ENCODE results near the gene PPAT. TPM values are rescaled to one million over a fixed set of nuclear protein-coding genes. Genes with fewer than 3 reads are reported as not detected.
"Not testable (repeated sequence)": the region's sequence is repeated elsewhere in the genome, so short reads cannot be mapped to it uniquely, and the experiment has no call there.

The PPAT gene
- total RNA-seq, 2 experiments from 2014 or later = 64.7 to 69.3 TPM

DNA sequence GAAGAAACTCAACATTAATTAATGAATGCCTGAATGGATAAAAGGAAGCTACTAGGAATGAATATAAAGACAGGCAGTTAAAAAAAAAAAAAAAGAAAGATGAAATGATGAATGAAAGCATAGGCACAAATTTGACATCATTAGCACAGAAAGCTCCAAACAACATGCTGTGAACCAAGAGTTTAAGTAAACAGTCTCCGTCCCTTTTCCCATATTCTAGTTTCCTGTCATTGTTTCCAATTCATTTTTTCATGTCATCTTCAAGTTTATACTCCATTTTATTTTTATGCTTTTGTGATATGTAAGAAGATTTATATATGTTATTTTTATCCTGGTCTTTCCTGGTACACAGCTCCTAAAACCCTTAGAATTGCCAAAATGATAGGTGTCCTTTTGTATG lies 30.4 kb downstream of the PPAT start:
- ChIA-PET POLR2A (no interaction called here), CTCF (no interaction called here)

DNA sequence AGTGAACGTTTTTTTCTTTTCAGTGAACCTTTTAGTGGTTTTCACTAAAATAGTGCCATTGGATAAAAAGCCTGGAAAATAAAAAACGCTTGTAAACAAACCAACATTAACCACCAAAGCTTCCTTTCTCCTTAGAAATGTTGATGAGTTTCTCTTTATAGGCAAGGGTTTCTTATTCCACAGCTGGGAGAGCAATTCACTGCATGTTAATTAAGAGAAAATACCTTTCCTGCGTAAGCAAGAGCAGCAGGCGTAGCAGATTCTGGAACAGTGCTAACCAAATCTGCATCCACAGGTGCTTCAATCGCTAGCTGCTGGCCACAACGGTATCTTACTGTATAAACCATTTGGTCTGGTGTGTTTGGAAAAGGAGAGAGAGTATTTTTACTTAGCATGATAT lies 34.9 kb downstream of the PPAT start:
- CTCF ChIA-PET = no interaction called here
- POLR2A ChIA-PET = no interaction called here

DNA sequence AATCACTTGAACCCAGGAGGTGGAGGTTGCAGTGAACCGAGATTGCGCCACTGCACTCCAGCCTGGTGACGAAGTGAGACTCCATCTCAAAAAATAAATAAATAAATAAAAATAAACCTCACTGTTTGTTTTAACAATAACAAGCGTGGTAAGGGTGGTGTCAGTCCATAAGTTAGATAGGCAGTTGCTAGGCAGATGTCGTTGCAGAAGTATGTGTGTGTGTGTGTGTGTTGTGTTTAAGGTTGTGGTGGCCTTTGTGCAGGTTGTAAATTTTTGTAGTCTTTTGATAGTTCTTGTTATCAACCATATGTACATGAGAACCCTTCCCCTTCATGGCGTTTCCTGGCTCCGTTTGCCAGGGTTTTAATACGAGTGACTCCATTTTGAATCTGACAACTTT lies 44.1 kb downstream of the PPAT start:
- CTCF ChIA-PET = no interaction called here
- POLR2A ChIA-PET = no interaction called here

DNA sequence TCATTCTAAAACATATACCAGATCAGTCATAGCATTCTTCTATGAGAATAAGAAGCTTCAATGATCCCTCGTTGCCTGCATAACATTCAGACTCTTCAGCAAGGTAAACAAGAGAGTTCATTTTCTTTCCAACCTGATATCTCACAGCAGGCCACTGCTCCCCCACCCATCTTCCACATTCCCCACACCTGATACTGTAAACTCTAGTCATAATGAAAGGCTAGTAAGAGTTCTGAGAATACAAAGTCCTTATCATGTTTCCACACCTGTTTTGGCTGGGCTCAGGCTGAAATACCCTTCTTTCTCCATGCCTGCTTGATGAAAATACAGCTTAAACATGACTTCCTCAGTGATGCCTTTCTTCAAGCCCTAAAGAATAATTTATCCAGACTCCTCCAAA lies 45.9 kb downstream of the PPAT start:
- ChIA-PET POLR2A (no interaction called here), CTCF (interaction anchor here (0.5 to 0.8 kb wide), 2 partner anchors 70 to 117 kb away, joined by 3 read pairs; no protein-coding TSS in a partner anchor)

DNA sequence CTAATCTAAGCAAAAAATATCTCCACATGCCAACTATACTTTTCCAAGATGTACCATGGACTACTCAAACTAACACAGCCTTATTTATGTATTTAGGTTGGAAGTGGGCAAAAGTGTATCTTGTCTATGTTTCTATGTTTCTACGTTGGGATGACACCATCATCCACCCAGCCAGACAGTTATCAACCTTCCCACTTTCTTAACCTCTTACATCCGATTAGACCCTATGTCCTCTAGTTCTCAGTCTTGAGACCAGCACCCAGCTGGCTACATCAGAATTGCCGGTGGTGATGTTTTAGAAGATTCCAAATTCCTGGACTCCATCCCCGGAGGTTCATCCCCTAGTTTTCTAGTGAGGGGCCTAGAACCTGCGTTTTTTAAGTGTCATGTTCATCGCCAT lies 47.1 kb downstream of the PPAT start:
- POLR2A ChIA-PET = interaction anchor here (0.5 to 2.3 kb wide), 4 partner anchors 48 to 539 kb away, joined by 3 to 51 read pairs (median 5); partner anchors contain the start of genes PAICS, PPAT and SRP72
- CTCF ChIA-PET = no interaction called here

DNA sequence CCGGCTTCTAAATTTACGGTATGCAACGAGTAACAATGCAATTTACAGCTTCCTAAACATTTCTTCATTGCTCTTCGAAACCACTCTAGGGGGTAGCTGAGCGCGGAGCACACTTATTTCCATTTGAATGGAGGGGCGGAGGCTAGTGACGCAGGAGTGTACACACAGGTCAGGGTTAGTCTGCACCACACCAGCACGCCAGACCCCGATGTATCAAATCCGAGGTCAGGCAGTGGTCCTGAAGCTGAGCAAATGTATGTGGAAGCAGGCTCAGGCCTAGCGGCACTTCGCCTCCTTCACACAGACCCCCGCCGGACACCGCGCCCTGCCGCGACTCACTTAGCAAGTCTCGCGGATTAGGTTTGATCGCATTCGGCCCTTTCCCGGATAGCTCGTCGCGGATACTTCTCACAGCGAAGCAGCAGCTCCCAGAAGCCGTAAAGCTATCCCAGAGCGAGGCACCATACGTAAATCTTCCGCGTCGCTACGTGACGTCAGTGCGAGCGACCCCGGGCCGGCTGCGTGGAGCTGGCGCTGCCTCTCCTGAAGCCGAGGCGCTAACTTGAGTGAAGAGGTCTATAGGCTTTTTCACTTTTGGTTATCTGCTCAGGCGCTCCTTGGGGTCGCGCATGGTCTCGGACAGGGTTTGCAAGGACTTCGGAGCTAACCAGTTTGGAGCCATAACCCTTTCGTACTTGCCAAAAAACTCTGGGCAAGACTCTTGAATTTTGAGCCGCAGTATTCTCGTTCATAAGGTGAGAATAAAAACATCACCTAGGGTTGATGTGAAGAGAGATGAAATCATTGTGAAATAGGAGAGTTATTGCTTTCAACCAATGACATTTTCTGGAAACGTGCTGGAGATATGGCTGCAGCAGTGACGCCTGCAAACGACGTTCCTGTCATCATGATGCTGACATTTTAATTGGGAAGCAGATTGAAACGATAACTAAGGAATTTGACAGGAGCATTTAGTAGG lies 48.1 kb downstream of the PPAT start, which contains the start of gene AASDH:
TSS of gene AASDH (minus strand) at position 469 of the 979 bp plus-strand sequence. CDS start 3,192 bp downstream, outside the sequence.
- ChIA-PET CTCF (interaction anchor here (0.9 to 1.2 kb wide), 3 partner anchors 38 to 439 kb away, joined by 3 to 5 read pairs (median 4); partner anchors contain the start of genes CEP135 and PPAT), POLR2A (interaction anchor here (0.6 to 2.3 kb wide), 12 partner anchors 16 to 990 kb away, joined by 3 to 51 read pairs (median 4); partner anchors contain the start of genes CEP135, NOA1, PAICS and POLR2B)

DNA sequence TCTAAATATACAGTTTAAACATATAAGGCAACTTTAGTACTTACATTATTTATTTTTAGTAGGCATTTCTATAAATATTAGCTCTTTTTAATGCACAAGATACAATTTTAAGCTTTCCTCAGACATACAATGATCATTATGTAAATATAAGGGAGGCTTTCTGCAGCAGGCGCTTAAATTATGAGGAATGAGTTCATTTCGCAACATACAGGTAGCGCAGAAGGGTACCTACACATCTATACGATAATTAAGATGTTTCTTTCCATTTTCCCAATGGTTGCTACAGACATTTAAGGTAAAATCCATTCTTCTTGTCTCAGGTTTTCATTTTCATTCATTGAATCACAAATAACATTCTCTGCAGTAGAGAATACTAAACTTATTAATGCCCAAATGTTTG lies 49.3 kb downstream of the PPAT start:
- ChIA-PET CTCF (no interaction called here), POLR2A (interaction anchor here (1.1 to 2.3 kb wide), 3 partner anchors 50 to 594 kb away, joined by 4 to 51 read pairs (median 14); partner anchors contain the start of genes CEP135, PAICS and PPAT)

DNA sequence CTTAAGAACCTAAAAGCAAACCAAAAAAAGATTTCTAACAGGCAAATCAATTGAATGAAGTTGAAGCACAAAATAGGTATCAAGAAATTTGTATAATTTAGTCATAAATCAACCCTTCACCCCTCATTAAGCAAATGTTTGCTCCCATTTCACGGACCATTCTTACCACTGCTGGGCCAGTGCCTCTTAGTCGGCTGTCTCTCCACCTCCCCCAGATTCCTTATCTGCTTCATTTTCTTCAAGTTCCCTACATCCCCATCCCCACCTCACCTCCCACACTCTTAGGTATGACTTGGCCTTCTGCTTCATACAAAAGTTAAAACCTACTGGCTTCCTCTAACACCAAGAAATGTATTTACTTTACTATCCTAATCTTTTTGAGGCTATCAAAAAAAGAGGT lies 60.0 kb downstream of the PPAT start:
- CTCF ChIA-PET = no interaction called here

DNA sequence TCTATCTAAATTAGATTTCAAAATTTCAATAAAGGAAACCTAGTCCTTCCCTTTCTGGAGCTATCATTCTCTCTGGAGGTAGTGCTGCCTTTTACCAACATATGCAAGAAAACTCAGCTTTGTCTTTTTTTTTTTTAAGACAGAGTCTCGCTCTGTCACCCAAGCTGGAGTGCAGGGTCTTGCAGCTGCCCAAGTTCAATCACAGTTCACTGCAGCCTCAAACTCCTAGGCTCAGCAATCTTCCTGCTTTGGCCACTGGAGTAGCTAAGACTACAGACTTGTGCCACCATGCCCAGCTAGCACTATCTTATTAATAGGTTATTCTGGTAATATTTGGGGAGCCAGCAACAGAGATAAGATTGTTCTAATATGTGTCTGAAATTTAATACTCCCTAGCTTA lies 60.5 kb downstream of the PPAT start:
- ChIA-PET POLR2A (no interaction called here), CTCF (no interaction called here)

More for the DNA sequence above, 60.0 kb downstream of the PPAT start:
- POLR2A ChIA-PET = no interaction called here

DNA sequence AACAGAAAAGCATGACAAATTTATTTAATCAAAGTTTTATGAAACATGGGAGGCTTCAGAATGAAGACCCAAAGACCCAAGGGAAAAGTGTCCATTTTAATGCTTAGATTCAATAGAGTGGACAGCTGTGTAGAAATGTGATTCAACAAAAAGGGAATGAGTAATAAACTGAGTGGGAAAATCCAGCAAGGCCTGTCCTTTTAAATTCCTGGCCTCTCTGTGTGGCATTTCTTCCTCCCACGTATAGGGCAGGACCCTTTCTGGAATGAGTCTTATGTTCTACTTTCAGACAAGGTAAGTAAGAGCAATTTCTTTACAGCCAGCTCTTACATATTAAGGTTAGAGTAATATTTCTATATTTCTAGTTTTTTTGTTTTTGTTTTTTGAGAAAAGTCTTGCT lies 62.6 kb downstream of the PPAT start:
- ChIA-PET POLR2A (no interaction called here), CTCF (no interaction called here)

DNA sequence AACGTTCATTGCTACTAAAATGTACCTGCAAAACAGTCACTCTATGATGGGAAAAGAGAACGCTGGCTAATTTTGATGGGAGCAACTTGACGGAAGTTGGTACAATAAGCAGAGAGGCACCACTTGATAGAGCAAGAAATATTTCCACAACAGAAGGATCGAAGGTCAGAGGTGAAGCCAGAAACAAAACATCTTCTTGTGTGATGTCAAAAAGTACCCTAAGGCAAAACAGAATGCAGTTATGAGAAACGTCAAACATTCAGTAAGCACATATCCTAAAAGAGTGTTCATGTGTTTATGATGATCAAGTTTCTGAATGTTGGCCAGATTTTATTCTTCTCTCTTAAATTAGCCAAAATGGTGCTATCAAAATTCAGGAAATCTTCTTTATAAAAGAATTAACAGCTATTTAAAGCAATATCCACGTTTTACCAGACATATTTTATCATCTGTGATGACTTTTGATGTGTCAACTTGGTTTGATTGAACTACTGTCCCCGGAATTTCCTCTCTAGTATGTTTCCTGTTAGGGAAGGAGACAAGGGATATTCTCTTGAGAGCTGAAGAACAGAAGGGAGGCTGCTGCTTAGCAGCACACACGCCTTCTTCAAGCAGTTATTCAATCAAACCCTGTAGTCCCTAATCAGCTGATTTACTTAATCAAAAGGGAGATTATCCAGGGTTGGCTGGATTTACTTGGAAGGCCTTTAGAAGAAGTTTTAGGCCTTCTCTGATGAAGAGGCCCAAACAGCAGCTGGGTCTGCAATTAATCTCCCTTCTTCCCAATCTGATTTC lies 63.8 kb downstream of the PPAT start:
- POLR2A ChIA-PET = no interaction called here
- CTCF ChIA-PET = no interaction called here

DNA sequence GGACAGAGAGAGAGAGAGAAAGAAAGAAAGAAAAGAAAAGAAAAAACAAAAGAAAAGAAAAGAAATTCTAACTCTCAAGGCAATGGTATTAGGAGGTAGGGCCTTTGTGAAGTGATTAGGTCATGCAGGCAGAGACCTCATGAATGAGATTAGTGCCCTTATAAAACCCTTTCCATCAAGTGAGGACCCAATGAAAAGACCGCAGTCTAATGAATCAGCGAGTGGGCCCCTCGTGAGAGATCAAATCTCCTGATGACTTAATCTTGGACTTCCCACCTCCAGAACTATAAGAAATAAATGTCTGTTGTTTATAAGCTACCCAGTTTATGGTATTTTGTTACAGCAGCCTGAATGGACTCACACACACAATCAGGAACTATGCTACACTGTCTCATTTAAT lies 65.0 kb downstream of the PPAT start:
- ChIA-PET CTCF (no interaction called here), POLR2A (no interaction called here)

DNA sequence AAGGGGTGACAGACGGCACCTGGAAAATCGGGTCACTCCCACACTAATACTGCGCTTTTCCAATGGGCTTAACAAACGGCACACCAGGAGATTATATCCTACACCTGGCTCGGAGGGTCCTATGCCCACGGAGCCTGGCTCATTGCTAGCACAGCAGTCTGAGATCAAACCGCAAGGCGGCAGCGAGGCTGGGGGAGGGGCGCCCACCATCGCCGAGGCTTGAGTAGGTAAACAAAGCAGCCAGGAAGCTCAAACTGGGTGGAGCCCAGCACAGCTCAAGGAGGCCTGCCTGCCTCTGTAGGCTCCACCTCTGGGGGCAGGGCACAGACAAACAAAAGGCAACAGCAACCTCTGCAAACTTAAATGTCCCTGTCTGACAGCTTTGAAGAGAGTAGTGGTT lies 72.4 kb downstream of the PPAT start:
- CTCF ChIA-PET, POLR2A ChIA-PET: not testable (repeated sequence)

DNA sequence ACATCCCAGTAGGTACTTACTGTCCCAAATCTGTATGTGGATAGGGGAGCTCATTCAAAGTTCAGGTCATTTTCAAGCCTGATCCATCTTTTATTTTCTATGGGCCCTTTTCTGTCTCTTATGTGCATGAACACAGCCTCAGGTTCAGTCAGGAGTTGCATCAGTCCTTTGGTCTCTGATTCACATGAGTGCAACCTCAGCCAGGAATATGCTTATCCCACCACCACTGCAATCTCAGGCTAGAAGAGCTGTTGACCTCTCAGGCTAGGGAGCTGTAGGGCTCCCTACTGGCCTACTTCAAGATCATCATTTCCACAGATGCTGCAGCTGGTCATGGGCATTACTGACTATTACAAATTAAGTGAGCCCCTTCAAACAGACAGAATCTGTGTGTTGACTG lies 75.3 kb downstream of the PPAT start:
- CTCF ChIA-PET = no interaction called here

DNA sequence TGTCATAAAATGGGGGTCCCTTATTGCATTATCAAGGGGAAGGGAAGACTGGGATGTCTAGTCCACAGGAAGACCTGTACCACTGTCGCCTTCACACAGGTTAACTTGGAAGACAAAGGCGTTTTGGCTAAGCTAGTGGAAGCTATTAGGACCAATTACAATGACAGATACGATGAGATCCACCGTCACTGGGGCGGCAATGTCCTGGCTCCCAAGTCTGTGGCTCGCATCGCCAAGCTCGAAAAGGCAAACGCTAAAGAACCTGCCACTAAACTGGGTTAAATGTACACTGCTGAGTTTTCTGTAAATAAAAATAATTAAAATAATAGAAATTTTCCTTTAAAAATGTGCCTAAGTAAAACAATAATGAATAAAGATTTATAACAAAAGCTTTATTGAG lies 78.8 kb downstream of the PPAT start:
- ChIA-PET POLR2A (no interaction called here), CTCF (no interaction called here)

More for the DNA sequence above, 75.3 kb downstream of the PPAT start:
- POLR2A ChIA-PET = no interaction called here

DNA sequence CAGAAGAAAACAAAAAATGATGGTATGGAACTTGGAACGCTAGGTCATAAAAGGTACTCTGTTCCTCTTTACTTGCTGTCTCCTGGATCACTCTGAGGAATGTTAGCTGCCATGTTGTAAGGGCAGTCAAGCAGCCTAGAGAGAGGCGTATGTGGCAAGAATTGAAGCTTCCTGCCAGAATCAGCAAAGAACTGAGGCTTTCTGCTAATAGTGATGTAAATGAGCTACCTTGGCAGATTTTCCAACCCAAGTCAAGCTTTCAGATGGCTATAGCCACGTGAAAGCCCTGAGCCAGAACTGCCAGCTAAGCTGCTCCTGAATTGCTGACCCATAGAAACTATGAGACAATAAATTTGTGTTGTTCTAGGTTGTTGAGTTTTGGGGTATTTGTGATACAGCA lies 86.8 kb downstream of the PPAT start:
- CTCF ChIA-PET = no interaction called here
- POLR2A ChIA-PET = no interaction called here

DNA sequence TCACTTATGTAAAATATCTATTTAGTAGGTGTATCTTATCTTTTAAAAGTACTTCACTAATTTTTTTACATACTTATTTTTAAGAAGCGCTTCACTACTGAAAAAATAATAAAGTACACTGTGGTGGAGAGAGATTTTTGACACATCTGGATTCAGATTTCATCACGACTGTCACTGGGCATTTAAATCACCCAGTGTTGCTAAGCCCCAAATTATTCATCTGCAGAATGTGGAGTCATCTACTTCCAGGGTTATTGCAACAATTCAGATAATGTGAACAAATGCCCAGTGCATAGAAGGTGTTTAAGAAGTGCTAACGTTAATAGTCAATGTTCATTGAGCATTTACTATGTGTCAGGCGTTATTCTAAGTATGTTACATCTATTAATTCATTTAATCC lies 90.0 kb downstream of the PPAT start:
- CTCF ChIA-PET = no interaction called here
- POLR2A ChIA-PET = no interaction called here

Measured in activated CD8-positive, alpha-beta memory T cell treated with anti-CD3 and anti-CD28 coated beads for 36 hours (primary cell).